SK-N-MC (cell line): ENCODE results near the gene AMBP.
A peak's percentile ranks its signal among the peaks of the same experiment; 100 is the strongest.

Experiments
- DNase-seq: peaks from one replicate; pipeline ENCODE4 v3.0.0-alpha.2; 2011; ENCODE audit warnings: low read depth, low spot score
- H3K27ac ChIP-seq: fragments of 200-600 bp; sonication (generic); 2 replicates; pipeline ENCODE4 v1.5.1; 2016; ENCODE audit warnings: mixed run types
- H3K36me3 ChIP-seq: fragments of 200-600 bp; sonication (generic); 2 replicates; pipeline ENCODE4 v1.6.1; 2017; ENCODE audit warnings: antibody characterized with exemption, low read length, mixed read lengths; ENCODE audit not compliant: insufficient read depth
- H3K4me3 ChIP-seq: fragments of 200-600 bp; sonication (generic); 2 replicates; pipeline ENCODE4 v1.5.1; 2016
- H3K9ac ChIP-seq: fragments of 200-600 bp; sonication (generic); 2 replicates; pipeline ENCODE4 v1.8.0; 2017; ENCODE audit warnings: mixed run types, mixed read lengths; ENCODE audit not compliant: insufficient read length
- H3K9me3 ChIP-seq: fragments of 200-600 bp; sonication (generic); 2 replicates; pipeline ENCODE4 v1.6.1; 2017; ENCODE audit warnings: low read depth, mild to moderate bottlenecking, antibody characterized with exemption, low read length, moderate library complexity, mixed read lengths
- EZH2 ChIP-seq: fragments of 200-600 bp; sonication (generic); IDR thresholded peaks from one replicate; pipeline ENCODE4 v1.6.1; 2017; ENCODE audit warnings: antibody characterized with exemption
- FOXP2 ChIP-seq: optimal IDR thresholded peaks from 2 replicates; pipeline ENCODE3; 2011; ENCODE audit warnings: mild to moderate bottlenecking, moderate library complexity; ENCODE audit not compliant: insufficient read depth; ENCODE audit errors: extremely low read length, control extremely low read depth
- POLR2AphosphoS5 ChIP-seq: IDR thresholded peaks from 2 replicates; pipeline ENCODE4 v1.6.1; 2012; ENCODE audit warnings: mild to moderate bottlenecking, low read depth, low read length, borderline replicate concordance

AMBP gene

DNA sequence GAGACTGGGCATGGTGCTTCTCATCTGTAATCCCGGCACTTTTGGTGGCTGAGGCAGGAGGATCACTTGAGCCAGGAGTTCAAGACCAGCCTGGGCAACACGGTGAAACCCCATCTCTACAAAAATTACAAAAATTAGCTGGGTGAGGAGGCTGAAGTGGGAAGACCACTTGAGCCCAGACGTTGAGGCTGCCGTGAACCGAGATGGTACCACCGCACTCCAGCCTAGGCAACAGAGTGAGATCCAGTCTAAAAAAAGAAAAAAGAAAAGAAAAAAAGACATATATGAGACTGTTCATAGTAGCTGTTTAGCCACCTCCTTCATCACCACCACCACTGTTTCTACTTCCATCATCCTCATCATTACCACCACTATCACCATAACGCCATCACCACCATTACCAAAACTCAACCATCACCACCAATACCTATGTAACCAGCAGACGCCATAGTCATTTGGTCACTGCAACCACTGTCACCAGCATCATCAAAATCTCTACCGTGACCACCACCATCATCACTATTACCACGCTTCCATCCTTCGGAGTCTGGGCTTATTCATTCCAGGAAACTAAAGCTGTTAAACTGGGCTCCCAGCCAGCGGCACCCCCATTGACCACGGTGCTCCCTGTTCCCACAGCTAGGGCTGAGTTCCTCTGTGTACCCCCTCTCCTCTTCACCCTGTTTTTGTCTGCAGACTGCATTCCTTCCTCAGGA, 29.3 kb upstream of the AMBP start:
- no peaks in the 10 kb centered on the region for H3K36me3 ChIP-seq
- no peak for TF ChIP-seq FOXP2
- no peak overlapping the region for H3K27ac ChIP-seq
- no peak overlapping the region for H3K4me3 ChIP-seq
- DNase-seq, result no peak
- H3K9ac ChIP-seq, result no peak overlapping the region
- no peaks in the 10 kb centered on the region for H3K9me3 ChIP-seq

DNA sequence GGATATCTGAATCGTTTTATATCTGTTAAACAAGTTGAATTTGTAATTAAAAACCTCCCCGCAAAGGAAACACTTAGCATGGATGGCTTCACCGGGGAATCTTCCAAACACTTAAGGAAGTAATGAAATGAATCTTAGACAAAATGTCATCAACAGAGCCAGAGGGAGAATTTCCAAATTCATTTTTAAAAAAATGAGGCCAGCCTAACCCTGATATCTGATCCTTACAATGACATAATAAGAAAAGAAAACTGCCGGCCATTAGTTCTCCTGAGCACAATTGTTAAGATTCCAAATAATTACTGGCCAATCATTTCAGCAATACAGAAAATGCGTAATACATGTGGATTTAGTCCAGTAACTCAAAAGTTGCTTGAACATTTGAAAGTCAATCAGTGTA, 27.1 kb upstream of the AMBP start:
- Histone ChIP-seq H3K9me3 (no peaks in the 10 kb centered on the region), H3K27ac (no peak overlapping the region), H3K9ac (no peak overlapping the region), H3K4me3 (no peak overlapping the region), H3K36me3 (no peaks in the 10 kb centered on the region)
- TF ChIP-seq POLR2AphosphoS5 (no peak), EZH2 (no peak), FOXP2 (no peak)
- DNase-seq, result no peak

DNA sequence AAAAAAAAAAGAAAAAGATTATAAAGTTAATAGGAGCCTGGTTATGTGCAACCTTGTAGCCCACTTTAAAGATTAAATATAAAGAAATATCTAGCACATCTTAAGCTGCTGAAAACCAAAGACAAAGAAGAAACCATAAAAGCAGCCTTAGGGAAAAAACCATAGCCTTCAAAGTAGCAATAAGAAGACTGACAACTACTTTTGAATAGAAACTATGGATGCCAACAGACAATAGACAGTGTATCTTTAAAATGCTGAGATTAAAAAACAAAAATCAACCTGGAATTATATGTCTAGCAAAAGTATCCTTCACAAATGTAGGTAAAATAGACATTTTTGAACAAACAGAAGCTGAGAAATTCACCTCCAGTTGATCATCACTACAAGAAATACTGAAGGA, 24.4 kb upstream of the AMBP start:
- DNase-seq, result no peak
- TF ChIP-seq POLR2AphosphoS5 (no peak), FOXP2 (no peak), EZH2 (no peak)
- Histone ChIP-seq H3K9me3 (no peaks in the 10 kb centered on the region), H3K4me3 (no peak overlapping the region), H3K9ac (no peak overlapping the region), H3K36me3 (no peaks in the 10 kb centered on the region), H3K27ac (no peak overlapping the region)

DNA sequence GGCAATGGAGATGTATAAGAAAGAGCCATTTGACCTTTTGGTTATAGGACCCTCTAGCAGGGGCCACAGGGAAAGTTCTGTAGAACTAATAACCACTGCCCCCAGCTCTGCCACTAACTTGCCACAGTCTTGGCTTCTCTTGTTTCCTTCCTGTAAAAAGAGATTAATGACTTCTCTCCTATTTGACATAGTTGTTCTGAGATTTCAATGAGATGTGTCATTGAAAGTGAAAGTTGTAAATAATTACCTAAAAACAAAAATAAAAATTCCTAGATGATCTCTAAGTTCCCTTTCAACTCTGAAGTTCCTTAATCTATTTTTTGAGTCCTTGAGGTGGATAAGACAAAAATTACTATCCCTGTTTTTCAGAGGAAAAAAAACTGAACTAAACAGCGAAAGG, 22.4 kb upstream of the AMBP start:
- no peak overlapping the region for H3K9ac ChIP-seq
- TF ChIP-seq POLR2AphosphoS5 (no peak), EZH2 (no peak), FOXP2 (no peak)

DNA sequence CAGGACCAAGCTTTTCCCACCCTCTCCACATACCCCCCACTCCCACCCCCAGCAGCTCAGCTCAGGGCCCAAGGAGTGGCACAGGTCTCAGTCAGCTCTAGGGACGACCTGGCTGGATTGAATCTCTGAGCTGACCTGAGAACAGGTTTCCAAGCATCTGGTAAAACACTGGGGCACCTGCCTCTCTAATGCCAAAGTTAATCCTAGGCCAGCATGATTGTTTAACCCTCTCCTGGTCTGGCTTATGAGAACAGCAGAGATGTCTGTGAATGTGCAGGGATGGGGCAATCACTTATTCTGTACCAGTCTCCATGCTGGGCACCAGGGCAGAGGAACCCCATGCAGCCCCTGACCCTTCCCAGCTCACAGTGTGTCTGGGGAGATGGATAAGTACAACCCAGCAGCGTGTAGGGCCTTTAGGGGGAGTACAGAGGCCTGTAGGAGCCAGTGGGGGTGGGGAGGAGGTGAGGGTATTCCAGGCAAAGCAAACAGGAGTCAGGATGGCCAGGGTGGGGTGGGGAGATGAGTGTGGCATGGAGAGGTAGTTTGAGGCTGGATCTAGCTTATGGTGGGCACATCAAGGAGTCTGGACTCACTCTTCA, 21.7 kb upstream of the AMBP start:
- Histone ChIP-seq H3K9ac (no peak overlapping the region), H3K36me3 (no peaks in the 10 kb centered on the region), H3K9me3 (no peaks in the 10 kb centered on the region), H3K4me3 (no peak overlapping the region), H3K27ac (no peak overlapping the region)
- no peak for DNase-seq
- TF ChIP-seq EZH2 (no peak), FOXP2 (no peak), POLR2AphosphoS5 (no peak)

More for the DNA sequence above, 22.4 kb upstream of the AMBP start:
- Histone ChIP-seq H3K36me3 (no peaks in the 10 kb centered on the region), H3K4me3 (no peak overlapping the region), H3K9me3 (no peaks in the 10 kb centered on the region), H3K27ac (no peak overlapping the region)
- DNase-seq, result no peak

DNA sequence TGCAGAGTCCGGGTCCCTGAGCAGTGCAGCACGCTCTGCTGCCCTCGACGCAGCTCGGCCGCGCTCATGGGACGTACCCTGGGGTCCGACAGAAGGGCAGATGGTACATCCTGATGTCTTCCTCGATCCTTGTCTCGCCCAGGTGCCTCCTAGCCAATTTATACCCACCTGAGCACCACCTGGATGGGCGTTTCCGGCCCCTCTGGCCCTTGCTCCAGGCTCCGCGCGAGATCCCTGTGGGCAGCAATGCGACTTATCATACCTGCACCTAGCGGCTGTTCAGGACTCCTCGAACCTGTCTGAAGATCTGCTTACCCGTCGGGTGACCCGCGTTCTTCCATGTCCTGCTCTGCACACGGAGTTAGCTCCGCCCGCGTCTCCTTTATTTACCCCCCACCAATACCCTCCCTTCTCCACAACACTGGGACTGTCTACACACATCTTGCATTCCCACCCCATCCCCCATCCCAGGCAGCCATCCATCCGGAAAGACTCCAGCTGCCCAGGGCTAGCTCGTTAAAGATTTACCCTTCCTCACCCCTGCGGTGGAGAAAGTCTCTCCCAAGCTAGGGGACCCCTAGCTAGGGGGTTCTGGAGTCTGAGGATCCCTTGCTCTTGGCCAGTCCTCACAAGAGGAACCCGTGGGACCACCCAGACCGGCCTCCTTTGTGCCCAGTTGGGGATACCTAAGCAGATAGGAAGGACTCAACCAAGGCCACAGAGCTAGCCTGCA, 21.0 kb upstream of the AMBP start, which contains the start of gene KIF12:
Gene KIF12, minus strand, starts transcription at position 357 of the 733 bp plus-strand sequence. Its CDS starts 16 bp downstream, at position 341.
- H3K9me3 ChIP-seq, result no peaks in the 10 kb centered on the region
- H3K4me3 ChIP-seq, result peak within 1 kb of the TSS; percentile 81
- TF ChIP-seq FOXP2 (no peak), EZH2 (no peak), POLR2AphosphoS5 (no peak)
- H3K36me3 ChIP-seq, result no peaks in the 10 kb centered on the region
- no peak within 1 kb of the TSS for H3K9ac ChIP-seq
- no peak for DNase-seq
- H3K27ac ChIP-seq, result no peak within 1 kb of the TSS

DNA sequence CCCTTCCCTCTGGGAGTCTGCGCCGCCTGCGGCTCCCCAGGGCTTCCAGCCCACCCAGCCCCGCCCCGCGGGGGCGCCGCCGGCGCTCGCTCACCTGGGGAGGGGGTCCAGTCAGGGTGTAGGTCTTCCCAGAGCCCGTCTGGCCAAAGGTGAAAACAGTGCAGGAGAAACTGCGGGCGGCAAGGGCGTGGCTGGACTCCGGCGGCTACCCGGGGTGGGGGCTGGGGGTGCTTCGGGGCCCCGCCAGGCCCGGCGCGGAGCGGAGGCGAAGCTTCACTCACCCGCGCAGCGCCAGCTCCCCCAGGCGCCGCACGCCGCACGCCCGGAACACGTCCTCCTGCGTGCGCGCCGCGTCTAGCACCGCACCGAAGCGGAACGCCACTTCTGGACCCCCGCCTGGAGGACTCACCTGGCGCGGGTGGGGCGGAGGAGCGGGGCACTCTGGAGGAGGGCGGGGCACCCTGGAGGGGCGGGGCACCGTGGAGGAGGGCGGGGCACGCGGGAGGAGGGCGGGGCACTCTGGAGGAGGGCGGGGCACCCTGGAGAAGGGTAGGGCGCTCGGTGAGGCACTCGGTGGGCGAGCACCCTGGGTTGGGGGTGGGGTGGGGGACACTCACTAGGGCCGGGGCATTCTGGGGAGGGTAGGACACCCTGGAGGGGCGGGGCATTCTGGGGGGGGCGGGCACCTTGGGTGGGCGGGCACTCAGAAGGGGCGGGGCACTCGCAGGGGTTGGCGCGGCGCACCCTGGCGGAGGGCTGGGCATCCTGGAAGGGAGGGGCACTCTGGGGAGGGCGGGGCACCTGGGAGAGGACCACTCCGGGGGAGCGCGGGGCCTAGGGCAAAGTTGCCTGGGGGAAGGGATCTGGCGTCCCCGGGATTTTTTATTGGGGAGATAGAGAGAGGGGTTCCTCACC, 20.2 kb upstream of the AMBP start:
- no peak for TF ChIP-seq POLR2AphosphoS5
- no peaks in the 10 kb centered on the region for H3K9me3 ChIP-seq
- no peak overlapping the region for H3K9ac ChIP-seq
- H3K27ac ChIP-seq, result no peak overlapping the region
- H3K36me3 ChIP-seq, result no peaks in the 10 kb centered on the region
- DNase-seq, result no peak
- peak overlapping the region; percentile 81 for H3K4me3 ChIP-seq

DNA sequence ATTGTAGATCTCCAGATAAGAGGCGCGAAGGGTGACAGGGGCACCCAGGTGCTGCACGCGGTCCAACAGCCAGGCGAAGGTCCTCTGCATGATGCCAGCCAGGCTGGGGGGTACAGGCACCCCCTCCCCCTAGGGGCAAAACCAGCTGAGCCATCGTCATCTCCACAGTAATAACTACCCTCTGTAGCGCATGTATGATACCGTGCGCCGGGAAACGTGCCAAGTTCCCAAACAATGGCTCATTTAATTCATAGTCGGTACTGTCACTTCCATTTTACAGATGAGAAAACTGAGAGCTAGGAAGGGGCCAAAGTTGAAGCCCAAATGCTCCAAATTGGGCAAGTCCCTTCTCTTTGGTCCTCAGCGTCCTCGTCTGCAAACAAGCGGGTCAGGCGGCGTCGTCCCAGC, 19.5 kb upstream of the AMBP start:
- Histone ChIP-seq H3K9me3 (no peaks in the 10 kb centered on the region), H3K36me3 (no peaks in the 10 kb centered on the region), H3K4me3 (peak overlapping the region; percentile 81), H3K9ac (no peak overlapping the region), H3K27ac (no peak overlapping the region)
- no peak for TF ChIP-seq POLR2AphosphoS5
- TF ChIP-seq FOXP2, result no peak
- no peak for TF ChIP-seq EZH2
- DNase-seq, result no peak
